Thoracic aorta (tissue), 2 donors: ENCODE results near the gene SERPINA6. TPM values are rescaled to one million over a fixed set of nuclear protein-coding genes. Genes with fewer than 3 reads are reported as not detected.

Experiments
- ATAC-seq: fragments of 150-250 bp; one replicate; pipeline ENCODE4 v1.8.0; 2017; ENCODE audit warnings: low read depth; ENCODE audit not compliant: insufficient number of reproducible peaks, low FRiP score
- DNase-seq: peaks from one replicate; pipeline ENCODE4 v3.0.0-alpha.2; 2020; ENCODE audit warnings: low spot score
- H3K27ac ChIP-seq, 2 donors: fragments of 200-600 bp; sonication (generic); 1 replicate in 1 of 2; 2 replicates in 1 of 2; pipeline ENCODE4 v1.5.1; 2016; ENCODE audit warnings: mild to moderate bottlenecking in 2 of 2, moderate library complexity in 2 of 2
- H3K27me3 ChIP-seq: fragments of 200-600 bp; sonication (generic); replicated peaks from 2 replicates; pipeline ENCODE4 v1.6.0; 2016; ENCODE audit warnings: mild to moderate bottlenecking; ENCODE audit not compliant: insufficient read depth
- H3K36me3 ChIP-seq: fragments of 200-600 bp; sonication (generic); one replicate; pipeline ENCODE4 v1.5.1; 2016
- H3K4me1 ChIP-seq, 2 donors: fragments of 200-600 bp; sonication (generic); 1 replicate in 1 of 2; 2 replicates in 1 of 2; pipeline versions ENCODE4 v1.5.1 to v1.6.0; 2016; ENCODE audit warnings: low read depth in 2 of 2, mild to moderate bottlenecking in 1 of 2; ENCODE audit not compliant: control insufficient read depth in 1 of 2
- H3K4me3 ChIP-seq: fragments of 200-600 bp; sonication (generic); 2 replicates; pipeline ENCODE4 v1.5.1; 2016; ENCODE audit warnings: mild to moderate bottlenecking
- H3K9me3 ChIP-seq: fragments of 200-600 bp; sonication (generic); 2 replicates; pipeline ENCODE4 v1.5.1; 2016
- CTCF ChIP-seq: fragments of 200-600 bp; sonication (generic); IDR thresholded peaks from one replicate; pipeline ENCODE4 v1.5.1; 2019; ENCODE audit warnings: antibody characterized with exemption
- total RNA-seq, 2 donors: library from RNA; depleted of rRNA; stranded (reverse); fragments of >200 nt; gene quantifications; one replicate each; pipeline versions ENCODE4 v1.1.0 to v1.2.3, GENCODE V29; 2016

SERPINA6 gene
- total RNA-seq, 2 donors from 2014 or later, result not detected

GRCh38 chr14:94291159-94291905, 31.8 kb downstream of the SERPINA6 start:
- no peak overlapping the region for H3K27ac ChIP-seq
- H3K4me1 ChIP-seq, result no peaks in the 10 kb centered on the region
- no peaks in the 10 kb centered on the region for H3K36me3 ChIP-seq
- DNase-seq, result no peak
- no peaks in the 10 kb centered on the region for H3K9me3 ChIP-seq
- H3K4me3 ChIP-seq, result no peak overlapping the region
- H3K27me3 ChIP-seq, result no peaks in the 10 kb centered on the region
- ATAC-seq, result no peak
- no peak for TF ChIP-seq CTCF

DNA sequence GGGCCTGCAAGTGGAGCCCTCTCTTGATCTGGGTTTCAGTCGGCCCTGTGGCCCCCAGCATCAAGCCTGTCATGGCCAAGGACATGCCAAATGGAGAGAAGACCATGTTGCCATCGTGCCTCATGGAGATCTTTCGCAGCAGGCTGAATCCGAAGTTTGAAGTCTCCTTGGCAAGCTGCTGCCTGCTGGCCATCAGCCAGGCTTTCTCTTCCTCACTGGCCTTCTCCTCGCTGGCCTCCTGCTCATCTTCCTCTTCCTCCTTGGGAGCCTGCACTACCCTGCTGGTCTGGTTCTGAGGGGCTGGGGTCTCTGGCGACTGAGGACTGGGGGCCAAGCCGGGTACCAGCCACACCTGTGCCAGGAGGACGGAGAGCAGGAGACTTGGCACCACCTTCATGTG, 32.9 kb downstream of the SERPINA6 start:
- no peaks in the 10 kb centered on the region for H3K27me3 ChIP-seq
- DNase-seq, result no peak
- no peak overlapping the region for H3K27ac ChIP-seq
- no peak for ATAC-seq
- TF ChIP-seq CTCF, result no peak
- H3K4me1 ChIP-seq, result no peaks in the 10 kb centered on the region
- H3K36me3 ChIP-seq, result no peaks in the 10 kb centered on the region
- no peak overlapping the region for H3K4me3 ChIP-seq
- no peaks in the 10 kb centered on the region for H3K9me3 ChIP-seq

GRCh38 chr14:94288610-94289465, 34.3 kb downstream of the SERPINA6 start:
- no peaks in the 10 kb centered on the region for H3K36me3 ChIP-seq
- no peaks in the 10 kb centered on the region for H3K4me1 ChIP-seq
- no peaks in the 10 kb centered on the region for H3K9me3 ChIP-seq
- no peak overlapping the region for H3K27ac ChIP-seq
- TF ChIP-seq CTCF, result no peak
- H3K4me3 ChIP-seq, result no peak overlapping the region
- H3K27me3 ChIP-seq, result no peaks in the 10 kb centered on the region
- DNase-seq (no peak), ATAC-seq (no peak)

DNA sequence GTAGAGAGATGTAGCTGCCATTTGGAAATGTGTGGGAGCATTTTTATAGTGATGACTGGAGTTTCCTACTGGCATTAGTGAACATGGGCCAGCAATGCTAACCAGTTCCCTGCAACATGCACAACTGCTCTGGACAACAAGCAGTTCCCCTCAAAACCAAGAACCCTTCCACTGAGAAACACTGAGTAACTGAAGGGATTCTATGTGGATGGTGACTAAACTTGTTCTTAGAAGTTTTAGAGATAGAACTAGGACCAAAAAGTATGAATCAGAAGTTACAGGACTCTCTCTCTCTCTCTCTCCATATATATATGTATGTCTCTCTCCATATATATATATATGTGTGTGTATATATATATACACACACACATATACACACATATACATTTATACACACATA, 38.0 kb downstream of the SERPINA6 start:
- no peaks in the 10 kb centered on the region for H3K27me3 ChIP-seq
- ATAC-seq (no peak), DNase-seq (no peak)
- TF ChIP-seq CTCF, result no peak
- no peaks in the 10 kb centered on the region for H3K9me3 ChIP-seq
- H3K4me1 ChIP-seq, result no peaks in the 10 kb centered on the region
- H3K36me3 ChIP-seq, result no peaks in the 10 kb centered on the region
- H3K27ac ChIP-seq, result no peak overlapping the region
- H3K4me3 ChIP-seq, result no peak overlapping the region

DNA sequence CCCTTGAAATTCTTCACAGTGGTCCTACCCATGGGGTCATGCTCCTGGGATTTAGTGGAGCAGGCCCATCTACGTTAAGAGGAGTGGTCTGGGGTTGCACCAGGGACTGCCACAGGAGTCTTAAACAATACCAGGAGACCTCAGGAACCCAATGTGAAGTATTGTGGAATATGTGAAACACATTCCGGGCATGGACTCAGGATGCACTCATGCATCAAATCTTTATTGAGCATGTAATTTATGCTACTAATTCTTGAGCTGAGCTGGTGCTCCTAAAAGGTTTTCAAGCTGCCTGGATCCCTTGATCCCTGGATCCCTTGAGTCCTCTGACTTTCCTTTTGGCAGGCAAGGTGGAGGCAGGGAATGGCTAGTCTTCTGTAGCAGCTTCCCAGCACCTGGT, 38.9 kb downstream of the SERPINA6 start:
- Histone ChIP-seq H3K4me1 (no peaks in the 10 kb centered on the region), H3K27me3 (no peaks in the 10 kb centered on the region), H3K27ac (no peak overlapping the region), H3K9me3 (no peaks in the 10 kb centered on the region), H3K4me3 (no peak overlapping the region), H3K36me3 (no peaks in the 10 kb centered on the region)
- TF ChIP-seq CTCF, result no peak
- DNase-seq (no peak), ATAC-seq (no peak)
